DLD1 (cell line): ENCODE measurements around the gene PCDHA10.
"Not testable (repeated sequence)": the region's sequence is repeated elsewhere in the genome, so short reads cannot be mapped to it uniquely, and the experiment has no call there.

Experiments
- in situ Hi-C: cut with HindIII; loops from 2 replicates; pipeline ENCODE4 v1.10.0; 2017; ENCODE audit warnings: low sequenced_read_pairs

PCDHA10 gene, protein sequence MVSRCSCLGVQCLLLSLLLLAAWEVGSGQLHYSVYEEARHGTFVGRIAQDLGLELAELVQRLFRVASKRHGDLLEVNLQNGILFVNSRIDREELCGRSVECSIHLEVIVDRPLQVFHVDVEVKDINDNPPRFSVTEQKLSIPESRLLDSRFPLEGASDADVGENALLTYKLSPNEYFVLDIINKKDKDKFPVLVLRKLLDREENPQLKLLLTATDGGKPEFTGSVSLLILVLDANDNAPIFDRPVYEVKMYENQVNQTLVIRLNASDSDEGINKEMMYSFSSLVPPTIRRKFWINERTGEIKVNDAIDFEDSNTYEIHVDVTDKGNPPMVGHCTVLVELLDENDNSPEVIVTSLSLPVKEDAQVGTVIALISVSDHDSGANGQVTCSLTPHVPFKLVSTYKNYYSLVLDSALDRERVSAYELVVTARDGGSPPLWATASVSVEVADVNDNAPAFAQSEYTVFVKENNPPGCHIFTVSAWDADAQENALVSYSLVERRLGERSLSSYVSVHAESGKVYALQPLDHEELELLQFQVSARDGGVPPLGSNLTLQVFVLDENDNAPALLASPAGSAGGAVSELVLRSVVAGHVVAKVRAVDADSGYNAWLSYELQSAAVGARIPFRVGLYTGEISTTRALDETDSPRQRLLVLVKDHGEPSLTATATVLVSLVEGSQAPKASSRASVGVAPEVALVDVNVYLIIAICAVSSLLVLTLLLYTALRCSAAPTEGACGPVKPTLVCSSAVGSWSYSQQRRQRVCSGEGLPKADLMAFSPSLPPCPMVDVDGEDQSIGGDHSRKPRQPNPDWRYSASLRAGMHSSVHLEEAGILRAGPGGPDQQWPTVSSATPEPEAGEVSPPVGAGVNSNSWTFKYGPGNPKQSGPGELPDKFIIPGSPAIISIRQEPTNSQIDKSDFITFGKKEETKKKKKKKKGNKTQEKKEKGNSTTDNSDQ

DNA sequence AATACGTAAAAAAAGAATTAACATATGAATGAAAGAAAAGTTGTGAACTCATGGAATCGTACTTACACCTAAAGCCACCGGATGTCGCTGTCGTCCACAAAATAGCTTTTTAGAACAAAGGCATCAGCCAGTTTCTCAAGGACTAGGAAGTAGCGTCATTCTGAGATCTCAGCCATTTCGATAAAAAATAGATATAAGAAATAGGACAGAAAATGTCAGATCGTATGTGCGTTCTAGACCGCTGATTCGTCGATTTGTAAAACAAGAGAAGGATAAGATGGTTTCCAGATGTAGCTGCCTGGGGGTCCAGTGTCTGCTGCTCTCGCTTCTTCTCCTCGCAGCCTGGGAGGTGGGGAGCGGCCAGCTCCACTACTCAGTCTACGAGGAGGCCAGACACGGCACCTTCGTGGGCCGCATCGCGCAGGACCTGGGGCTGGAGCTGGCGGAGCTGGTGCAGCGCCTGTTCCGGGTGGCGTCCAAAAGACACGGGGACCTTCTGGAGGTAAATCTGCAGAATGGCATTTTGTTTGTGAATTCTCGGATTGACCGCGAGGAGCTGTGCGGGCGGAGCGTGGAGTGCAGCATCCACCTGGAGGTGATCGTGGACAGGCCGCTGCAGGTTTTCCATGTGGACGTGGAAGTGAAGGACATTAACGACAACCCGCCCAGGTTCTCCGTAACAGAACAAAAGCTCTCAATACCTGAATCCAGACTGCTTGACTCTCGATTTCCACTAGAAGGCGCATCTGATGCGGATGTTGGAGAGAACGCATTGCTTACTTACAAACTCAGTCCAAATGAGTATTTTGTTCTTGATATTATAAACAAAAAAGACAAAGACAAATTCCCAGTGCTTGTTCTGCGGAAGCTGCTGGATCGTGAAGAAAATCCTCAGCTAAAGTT, at the start of gene PCDHA10:
TSS of gene PCDHA10 (plus strand) at position 126 of the 903 bp plus-strand sequence. CDS start at position 278, 152 bp downstream.
- in situ Hi-C loops, result no loop called here

DNA sequence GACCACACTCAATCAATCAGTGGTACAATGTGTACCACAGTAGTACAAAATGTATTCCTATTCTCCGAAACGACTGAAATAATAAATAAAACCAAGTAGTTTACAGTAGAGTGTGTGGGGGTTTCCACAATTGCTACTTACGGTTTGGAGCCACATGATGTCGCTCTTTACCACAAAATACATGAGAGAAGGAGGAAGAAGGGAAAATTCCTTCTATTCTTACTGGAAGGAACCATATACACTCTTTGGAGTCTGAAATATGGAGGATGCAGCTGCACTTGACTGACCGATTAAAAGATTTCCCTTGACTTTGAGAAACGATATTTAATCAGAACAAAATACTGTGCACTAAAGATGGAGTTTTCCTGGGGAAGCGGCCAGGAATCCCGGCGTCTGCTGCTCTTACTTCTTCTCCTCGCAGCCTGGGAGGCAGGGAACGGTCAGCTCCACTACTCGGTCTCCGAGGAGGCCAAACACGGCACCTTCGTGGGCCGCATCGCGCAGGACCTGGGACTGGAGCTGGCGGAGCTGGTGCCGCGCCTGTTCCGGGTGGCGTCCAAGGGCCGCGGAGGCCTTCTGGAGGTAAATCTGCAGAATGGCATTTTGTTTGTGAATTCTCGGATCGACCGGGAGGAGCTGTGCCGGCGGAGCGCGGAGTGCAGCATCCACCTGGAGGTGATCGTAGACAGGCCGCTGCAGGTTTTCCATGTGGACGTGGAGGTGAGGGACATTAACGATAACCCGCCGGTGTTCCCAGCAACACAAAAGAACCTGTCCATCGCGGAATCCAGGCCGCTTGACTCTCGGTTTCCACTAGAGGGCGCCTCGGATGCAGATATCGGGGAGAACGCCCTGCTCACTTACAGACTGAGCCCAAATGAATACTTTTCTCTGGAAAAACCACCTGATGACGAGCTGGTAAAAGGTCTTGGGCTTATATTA, 48.6 kb upstream of the PCDHA10 start, which contains the start of gene PCDHA4:
TSS of gene PCDHA4 (plus strand) at position 235 of the 942 bp plus-strand sequence.
- in situ Hi-C loops, result no loop called here

DNA sequence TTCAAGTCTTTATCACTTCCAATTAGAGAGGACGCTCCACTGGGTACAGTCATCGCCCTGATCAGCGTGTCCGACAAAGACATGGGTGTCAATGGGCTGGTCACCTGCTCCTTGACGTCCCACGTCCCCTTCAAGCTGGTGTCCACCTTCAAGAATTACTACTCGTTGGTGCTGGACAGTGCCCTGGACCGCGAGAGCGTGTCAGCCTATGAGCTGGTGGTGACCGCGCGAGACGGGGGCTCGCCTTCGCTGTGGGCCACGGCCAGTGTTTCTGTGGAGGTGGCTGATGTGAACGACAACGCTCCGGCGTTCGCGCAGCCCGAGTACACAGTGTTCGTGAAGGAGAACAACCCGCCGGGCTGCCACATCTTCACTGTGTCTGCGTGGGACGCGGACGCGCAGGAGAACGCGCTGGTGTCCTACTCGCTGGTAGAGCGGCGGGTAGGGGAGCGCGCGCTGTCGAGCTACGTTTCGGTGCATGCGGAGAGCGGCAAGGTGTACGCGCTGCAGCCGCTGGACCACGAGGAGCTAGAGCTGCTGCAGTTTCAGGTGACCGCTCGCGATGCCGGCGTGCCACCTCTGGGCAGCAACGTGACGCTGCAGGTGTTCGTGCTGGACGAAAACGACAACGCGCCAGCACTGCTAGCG, 47.3 kb upstream of the PCDHA10 start:
- in situ Hi-C loops, result not testable (repeated sequence)

DNA sequence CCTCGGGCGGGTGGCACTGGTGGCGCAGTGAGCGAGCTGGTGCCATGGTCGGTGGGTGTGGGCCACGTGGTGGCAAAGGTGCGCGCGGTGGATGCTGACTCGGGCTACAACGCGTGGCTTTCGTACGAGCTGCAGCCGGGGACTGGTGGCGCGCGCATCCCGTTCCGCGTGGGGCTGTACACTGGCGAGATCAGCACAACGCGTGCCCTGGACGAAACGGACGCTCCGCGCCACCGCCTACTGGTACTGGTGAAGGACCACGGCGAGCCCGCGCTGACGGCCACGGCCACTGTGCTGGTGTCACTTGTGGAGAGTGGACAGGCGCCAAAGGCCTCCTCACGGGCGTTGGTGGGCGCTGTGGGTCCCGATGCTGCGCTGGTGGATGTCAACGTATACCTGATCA, 46.8 kb upstream of the PCDHA10 start:
- in situ Hi-C loops, result no loop called here

DNA sequence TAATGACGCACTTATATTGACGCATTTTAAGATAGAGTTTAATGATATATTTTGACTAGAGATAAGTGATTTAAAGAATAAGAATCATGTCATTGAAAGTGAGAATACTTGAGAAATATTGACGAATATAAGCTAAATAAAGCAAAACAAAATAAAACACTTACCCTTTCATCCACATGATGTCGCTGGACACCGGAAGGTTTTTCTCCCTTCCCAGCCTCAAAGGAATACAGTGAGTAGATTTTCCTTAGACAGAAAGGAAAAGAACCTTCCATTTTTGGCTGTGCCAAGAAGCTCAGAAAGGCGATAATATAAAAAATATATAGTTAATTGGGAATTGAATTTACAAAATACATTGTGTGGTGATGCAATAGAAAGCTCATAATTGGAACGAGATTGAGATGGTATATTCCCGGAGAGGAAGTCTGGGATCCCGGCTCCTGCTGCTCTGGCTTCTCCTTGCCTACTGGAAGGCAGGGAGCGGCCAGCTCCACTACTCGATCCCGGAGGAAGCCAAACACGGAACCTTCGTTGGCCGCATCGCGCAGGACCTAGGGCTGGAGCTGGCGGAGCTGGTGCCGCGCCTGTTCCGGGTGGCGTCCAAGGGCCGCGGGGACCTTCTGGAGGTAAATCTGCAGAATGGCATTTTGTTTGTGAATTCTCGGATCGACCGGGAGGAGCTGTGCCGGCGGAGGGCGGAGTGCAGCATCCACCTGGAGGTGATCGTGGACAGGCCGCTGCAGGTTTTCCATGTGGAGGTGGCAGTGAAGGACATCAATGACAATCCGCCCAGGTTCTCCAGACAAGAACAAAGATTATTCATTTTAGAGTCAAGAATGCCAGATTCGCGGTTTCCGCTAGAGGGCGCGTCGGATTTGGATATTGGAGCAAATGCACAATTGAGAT, 34.1 kb upstream of the PCDHA10 start, which contains the start of gene PCDHA5:
TSS of gene PCDHA5 (plus strand) at position 239 of the 906 bp plus-strand sequence.
- in situ Hi-C loops, result no loop called here

DNA sequence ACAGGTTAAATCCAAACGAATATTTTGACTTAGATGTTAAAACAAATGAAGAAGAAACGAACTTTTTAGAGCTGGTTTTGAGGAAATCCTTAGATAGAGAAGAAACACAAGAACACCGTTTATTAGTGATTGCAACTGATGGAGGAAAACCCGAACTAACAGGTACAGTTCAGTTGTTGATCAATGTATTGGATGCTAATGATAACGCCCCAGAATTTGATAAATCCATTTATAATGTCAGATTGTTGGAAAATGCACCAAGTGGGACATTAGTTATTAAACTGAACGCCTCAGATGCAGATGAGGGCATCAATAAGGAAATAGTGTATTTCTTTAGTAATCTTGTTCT, 33.4 kb upstream of the PCDHA10 start:
- in situ Hi-C loops, result no loop called here

DNA sequence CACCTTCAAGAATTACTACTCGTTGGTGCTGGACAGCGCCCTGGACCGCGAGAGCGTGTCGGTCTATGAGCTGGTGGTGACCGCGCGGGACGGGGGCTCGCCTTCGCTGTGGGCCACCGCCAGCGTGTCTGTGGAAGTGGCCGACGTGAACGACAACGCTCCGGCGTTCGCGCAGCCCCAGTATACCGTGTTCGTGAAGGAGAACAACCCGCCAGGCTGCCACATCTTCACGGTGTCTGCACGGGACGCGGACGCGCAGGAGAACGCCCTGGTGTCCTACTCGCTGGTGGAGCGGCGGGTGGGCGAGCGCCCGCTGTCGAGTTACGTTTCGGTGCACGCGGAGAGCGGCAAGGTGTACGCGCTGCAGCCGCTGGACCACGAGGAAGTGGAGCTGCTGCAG, 32.7 kb upstream of the PCDHA10 start:
- in situ Hi-C loops, result not testable (repeated sequence)

DNA sequence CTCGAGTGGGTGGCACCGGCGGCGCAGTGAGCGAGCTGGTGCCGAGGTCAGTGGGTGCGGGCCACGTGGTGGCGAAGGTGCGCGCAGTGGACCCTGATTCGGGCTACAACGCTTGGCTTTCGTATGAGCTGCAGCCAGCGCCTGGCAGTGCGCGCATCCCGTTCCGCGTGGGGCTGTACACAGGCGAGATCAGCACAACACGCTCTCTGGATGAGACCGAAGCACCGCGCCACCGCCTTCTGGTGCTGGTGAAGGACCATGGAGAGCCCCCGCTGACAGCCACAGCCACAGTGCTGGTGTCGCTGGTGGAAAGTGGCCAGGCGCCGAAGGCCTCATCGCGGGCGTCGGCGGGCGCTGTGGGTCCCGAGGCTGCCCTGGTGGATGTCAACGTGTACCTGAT, 32.2 kb upstream of the PCDHA10 start:
- in situ Hi-C loops, result no loop called here

DNA sequence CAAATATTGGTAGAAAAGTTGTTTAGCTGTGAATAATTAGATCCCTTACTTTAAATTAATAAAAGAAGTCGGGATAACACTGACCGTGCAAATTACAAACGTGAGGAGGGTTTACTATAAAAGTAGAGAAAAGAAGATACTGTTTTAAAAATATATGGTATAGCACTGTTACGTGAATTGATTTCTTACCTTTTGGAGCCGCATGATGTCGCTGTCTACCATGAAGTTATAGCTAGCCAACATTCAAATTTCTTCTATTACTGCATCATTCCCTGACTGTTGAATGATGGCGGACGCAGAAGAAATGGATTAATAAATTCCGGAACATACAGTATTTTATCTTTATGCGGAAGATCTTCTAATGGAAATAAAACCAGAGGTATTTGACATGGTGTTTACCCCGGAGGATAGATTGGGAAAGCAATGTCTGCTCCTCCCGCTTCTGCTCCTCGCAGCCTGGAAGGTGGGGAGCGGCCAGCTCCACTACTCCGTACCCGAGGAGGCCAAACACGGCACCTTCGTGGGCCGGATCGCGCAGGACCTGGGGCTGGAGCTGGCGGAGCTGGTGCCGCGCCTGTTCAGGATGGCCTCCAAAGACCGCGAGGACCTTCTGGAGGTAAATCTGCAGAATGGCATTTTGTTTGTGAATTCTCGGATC, 27.9 kb upstream of the PCDHA10 start, which contains the start of gene PCDHA6:
TSS of gene PCDHA6 (plus strand) at position 257 of the 658 bp plus-strand sequence. CDS start at position 389, 132 bp downstream.
- in situ Hi-C loops, result no loop called here

DNA sequence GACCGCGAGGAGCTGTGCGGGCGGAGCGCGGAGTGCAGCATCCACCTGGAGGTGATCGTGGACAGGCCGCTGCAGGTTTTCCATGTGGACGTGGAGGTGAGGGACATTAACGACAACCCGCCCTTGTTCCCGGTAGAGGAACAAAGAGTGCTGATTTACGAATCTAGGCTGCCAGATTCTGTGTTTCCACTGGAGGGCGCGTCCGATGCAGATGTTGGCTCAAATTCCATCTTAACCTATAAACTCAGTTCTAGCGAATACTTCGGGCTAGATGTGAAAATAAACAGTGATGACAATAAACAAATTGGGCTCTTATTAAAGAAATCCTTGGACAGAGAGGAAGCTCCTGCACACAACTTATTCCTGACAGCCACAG, 27.3 kb upstream of the PCDHA10 start:
- in situ Hi-C loops, result no loop called here

DNA sequence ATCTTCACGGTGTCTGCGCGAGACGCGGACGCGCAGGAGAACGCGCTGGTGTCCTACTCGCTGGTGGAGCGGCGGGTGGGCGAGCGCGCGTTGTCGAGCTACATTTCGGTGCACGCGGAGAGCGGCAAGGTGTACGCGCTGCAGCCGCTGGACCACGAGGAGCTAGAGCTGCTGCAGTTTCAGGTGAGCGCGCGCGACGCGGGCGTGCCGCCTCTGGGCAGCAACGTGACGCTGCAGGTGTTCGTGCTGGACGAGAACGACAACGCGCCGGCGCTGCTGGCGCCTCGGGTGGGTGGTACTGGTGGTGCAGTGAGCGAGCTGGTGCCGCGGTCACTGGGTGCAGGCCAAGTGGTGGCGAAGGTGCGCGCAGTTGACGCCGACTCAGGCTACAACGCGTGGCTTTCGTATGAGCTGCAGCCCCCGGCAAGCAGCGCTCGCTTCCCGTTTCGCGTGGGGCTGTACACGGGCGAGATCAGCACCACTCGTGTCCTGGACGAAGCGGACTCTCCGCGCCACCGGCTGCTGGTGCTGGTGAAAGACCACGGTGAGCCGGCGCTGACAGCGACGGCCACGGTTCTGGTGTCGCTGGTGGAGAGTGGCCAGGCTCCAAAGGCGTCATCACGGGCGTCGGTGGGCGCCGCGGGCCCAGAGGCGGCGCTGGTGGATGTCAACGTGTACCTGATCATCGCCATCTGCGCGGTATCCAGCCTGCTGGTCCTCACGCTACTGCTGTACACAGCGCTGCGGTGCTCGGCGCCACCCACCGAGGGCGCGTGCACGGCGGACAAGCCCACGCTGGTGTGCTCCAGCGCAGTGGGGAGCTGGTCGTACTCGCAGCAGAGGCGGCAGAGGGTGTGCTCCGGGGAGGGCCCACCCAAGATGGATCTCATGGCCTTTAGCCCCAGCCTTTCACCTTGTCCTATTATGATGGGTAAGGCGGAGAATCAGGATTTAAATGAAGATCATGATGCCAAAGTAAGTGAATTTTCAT, 25.9 kb upstream of the PCDHA10 start:
- in situ Hi-C loops, result not testable (repeated sequence)

DNA sequence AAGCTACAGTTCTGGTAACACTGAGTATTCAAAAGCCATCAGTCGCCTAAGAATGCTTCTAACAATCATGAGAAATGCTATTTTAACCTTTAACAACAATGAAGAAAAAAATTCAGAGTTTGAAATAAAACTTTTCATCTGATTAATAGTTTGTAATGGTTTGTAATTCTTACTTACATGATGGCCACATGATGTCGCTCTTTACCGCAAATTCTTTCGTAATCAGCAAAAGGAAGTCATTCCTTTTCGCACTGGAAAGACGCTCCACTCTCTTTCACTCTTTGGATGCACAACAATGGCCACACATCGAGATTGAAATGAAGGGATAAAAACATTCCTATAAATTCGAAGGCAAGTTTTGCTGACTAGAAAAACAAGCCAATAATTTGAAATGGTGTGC, 21.7 kb upstream of the PCDHA10 start, which contains the start of gene PCDHA7:
TSS of gene PCDHA7 (plus strand) at position 277 of the 400 bp plus-strand sequence. CDS start at position 392, 115 bp downstream.
- in situ Hi-C loops, result no loop called here

DNA sequence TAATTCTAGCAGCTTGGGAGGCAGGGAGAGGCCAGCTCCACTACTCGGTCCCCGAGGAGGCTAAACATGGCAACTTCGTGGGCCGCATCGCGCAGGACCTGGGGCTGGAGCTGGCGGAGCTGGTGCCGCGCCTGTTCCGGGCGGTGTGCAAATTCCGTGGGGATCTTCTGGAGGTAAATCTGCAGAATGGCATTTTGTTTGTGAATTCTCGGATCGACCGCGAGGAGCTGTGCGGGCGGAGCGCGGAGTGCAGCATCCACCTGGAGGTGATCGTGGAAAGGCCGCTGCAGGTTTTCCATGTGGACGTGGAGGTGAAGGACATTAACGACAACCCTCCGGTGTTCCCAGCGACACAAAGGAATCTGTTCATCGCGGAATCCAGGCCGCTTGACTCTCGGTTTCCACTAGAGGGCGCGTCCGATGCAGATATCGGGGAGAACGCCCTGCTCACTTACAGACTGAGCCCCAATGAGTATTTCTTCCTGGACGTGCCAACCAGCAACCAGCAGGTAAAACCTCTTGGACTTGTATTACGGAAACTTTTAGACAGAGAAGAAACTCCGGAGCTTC, 21.2 kb upstream of the PCDHA10 start:
- in situ Hi-C loops, result not testable (repeated sequence)

DNA sequence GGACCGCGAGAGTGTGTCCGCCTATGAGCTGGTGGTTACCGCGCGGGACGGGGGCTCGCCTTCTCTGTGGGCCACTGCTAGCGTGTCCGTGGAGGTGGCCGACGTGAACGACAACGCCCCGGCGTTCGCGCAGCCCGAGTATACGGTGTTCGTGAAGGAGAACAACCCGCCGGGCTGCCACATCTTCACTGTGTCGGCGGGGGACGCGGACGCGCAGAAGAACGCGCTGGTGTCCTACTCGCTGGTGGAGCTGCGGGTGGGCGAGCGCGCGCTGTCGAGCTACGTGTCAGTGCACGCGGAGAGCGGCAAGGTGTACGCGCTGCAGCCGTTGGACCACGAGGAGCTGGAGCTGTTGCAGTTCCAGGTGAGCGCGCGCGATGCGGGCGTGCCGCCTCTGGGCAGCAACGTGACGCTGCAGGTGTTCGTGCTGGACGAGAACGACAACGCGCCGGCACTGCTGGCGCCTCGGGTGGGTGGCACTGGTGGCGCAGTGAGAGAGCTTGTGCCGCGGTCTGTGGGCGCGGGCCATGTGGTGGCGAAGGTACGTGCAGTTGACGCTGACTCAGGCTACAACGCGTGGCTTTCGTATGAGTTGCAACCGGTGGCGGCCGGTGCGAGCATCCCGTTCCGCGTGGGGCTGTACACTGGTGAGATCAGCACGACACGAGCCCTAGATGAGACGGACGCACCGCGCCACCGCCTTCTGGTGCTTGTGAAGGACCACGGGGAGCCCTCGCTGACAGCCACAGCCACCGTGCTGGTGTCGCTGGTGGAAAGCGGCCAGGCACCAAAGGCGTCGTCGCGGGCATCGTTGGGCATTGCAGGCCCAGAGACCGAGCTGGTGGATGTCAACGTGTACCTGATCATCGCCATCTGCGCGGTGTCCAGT, 19.8 kb upstream of the PCDHA10 start:
- in situ Hi-C loops, result no loop called here
